Ishikawa (cell line): ENCODE measurements around the gene TCEAL7.
A peak's percentile ranks its signal among the peaks of the same experiment; 100 is the strongest.

ENCODE experiments used
- CEBPB ChIP-seq: IDR thresholded peaks from 2 replicates; pipeline ENCODE4 v1.6.1; 2012
- CREB1 ChIP-seq: IDR thresholded peaks from 2 replicates; pipeline ENCODE4 v1.6.1; 2012; ENCODE audit warnings: low read depth
- EGR1 ChIP-seq: IDR thresholded peaks from 2 replicates; pipeline ENCODE4 v1.6.1; 2012
- EP300 ChIP-seq: IDR thresholded peaks from 2 replicates; pipeline ENCODE4 v1.6.1; 2012; ENCODE audit warnings: borderline replicate concordance
- FOXM1 ChIP-seq: IDR thresholded peaks from 2 replicates; pipeline ENCODE4 v1.6.1; 2012; ENCODE audit warnings: low read depth, borderline replicate concordance
- NFIC ChIP-seq: IDR thresholded peaks from 2 replicates; pipeline ENCODE4 v1.6.1; 2012
- RAD21 ChIP-seq: IDR thresholded peaks from 2 replicates; pipeline ENCODE4 v1.6.1; 2012; ENCODE audit warnings: low read depth
- TAF1 ChIP-seq: IDR thresholded peaks from 2 replicates; pipeline ENCODE4 v1.6.1; 2012; ENCODE audit warnings: low read depth, mild to moderate bottlenecking
- TCF12 ChIP-seq: IDR thresholded peaks from 2 replicates; pipeline ENCODE4 v1.6.1; 2012; ENCODE audit warnings: low read depth
- TEAD4 ChIP-seq: IDR thresholded peaks from 2 replicates; pipeline ENCODE4 v1.6.1; 2012
- YY1 ChIP-seq: IDR thresholded peaks from 2 replicates; pipeline ENCODE4 v1.6.1; 2012; ENCODE audit warnings: low read depth
- ZBTB7A ChIP-seq: IDR thresholded peaks from 2 replicates; pipeline ENCODE4 v1.6.1; 2012; ENCODE audit warnings: low read depth
- TF ChIP-seq, protein P1 (sequence below): IDR thresholded peaks from 2 replicates; pipeline ENCODE4 v1.6.1; 2012
- TF ChIP-seq, protein P2 (sequence below): IDR thresholded peaks from 2 replicates; pipeline ENCODE4 v1.6.1; 2012
- TF ChIP-seq, protein P3 (sequence below): IDR thresholded peaks from 2 replicates; pipeline ENCODE4 v1.6.1; 2012; ENCODE audit warnings: low read depth, mild to moderate bottlenecking

The TCEAL7 gene

DNA sequence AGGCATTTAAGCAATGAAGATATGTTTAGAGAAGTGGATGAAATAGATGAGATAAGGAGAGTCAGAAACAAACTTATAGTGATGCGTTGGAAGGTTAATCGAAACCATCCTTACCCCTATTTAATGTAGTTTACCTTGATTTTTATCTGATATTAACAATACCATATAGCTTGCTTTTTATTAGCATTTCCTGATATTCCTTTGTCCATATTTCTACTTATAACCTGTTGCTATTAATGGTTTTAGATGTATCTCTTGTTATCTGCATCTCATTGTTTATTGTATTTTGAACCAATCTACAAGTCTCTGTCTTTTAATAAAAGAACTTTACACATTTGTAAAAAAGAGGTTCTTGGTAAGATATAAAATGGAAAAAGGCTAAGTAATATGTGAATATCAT lies 27.8 kb downstream of the TCEAL7 start:
- TF ChIP-seq CEBPB = no peak
- TF ChIP-seq TAF1 = no peak
- no peak for TF ChIP-seq TCF12
- no peak for TF ChIP-seq YY1
- no peak for TF ChIP-seq EP300
- TF ChIP-seq, protein P1, sequence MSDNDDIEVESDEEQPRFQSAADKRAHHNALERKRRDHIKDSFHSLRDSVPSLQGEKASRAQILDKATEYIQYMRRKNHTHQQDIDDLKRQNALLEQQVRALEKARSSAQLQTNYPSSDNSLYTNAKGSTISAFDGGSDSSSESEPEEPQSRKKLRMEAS = no peak

DNA sequence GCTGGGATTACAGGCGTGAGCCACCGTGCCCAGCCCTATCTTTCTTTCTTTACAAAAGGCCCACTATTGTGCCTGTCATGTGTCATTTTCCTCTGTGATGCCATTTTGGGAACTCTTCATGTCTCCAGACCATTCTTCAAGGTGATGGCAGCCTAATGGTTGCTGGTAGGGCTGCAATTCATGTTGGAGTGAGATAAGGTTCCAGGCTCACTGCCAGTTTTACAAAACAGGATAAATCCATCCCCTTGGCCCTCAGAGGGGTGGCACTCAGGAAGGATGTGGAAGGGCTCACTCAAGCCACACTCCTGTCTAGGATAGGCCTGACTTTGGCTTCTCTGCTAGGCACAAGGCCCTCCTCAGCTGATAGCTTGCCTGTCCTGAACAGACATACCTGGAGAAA lies 30.1 kb downstream of the TCEAL7 start:
- no peak for TF ChIP-seq FOXM1
- no peak for TF ChIP-seq TAF1
- TF ChIP-seq, protein P2, sequence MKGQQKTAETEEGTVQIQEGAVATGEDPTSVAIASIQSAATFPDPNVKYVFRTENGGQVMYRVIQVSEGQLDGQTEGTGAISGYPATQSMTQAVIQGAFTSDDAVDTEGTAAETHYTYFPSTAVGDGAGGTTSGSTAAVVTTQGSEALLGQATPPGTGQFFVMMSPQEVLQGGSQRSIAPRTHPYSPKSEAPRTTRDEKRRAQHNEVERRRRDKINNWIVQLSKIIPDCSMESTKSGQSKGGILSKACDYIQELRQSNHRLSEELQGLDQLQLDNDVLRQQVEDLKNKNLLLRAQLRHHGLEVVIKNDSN = no peak
- no peak for TF ChIP-seq NFIC
- TF ChIP-seq TEAD4 = no peak
- TF ChIP-seq, protein P3, sequence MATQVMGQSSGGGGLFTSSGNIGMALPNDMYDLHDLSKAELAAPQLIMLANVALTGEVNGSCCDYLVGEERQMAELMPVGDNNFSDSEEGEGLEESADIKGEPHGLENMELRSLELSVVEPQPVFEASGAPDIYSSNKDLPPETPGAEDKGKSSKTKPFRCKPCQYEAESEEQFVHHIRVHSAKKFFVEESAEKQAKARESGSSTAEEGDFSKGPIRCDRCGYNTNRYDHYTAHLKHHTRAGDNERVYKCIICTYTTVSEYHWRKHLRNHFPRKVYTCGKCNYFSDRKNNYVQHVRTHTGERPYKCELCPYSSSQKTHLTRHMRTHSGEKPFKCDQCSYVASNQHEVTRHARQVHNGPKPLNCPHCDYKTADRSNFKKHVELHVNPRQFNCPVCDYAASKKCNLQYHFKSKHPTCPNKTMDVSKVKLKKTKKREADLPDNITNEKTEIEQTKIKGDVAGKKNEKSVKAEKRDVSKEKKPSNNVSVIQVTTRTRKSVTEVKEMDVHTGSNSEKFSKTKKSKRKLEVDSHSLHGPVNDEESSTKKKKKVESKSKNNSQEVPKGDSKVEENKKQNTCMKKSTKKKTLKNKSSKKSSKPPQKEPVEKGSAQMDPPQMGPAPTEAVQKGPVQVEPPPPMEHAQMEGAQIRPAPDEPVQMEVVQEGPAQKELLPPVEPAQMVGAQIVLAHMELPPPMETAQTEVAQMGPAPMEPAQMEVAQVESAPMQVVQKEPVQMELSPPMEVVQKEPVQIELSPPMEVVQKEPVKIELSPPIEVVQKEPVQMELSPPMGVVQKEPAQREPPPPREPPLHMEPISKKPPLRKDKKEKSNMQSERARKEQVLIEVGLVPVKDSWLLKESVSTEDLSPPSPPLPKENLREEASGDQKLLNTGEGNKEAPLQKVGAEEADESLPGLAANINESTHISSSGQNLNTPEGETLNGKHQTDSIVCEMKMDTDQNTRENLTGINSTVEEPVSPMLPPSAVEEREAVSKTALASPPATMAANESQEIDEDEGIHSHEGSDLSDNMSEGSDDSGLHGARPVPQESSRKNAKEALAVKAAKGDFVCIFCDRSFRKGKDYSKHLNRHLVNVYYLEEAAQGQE = no peak
- no peak for TF ChIP-seq EP300
- no peak for TF ChIP-seq ZBTB7A
- no peak for TF ChIP-seq EGR1
- no peak for TF ChIP-seq TCF12
- no peak for TF ChIP-seq CEBPB
- TF ChIP-seq, protein P1 = no peak
- TF ChIP-seq YY1 = no peak
- TF ChIP-seq RAD21 = no peak

DNA sequence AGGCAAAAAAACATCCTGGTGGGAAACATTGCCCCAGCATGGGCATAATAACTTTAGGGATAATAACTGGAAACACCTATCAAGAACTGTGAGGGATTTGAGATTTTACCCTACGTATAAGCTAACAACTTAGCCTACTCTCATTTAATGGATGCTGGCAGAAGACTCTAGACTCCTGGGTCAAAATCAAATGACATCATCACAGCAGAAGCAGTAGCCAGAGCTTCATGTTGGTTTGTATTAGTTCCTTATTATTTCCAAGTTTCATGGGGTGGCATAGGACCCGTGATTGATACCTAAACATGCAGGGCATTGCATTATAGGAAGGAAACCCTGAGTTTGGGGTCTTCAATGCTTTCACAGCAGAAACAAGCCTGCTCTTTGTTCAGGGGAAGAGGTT lies 30.9 kb downstream of the TCEAL7 start:
- TF ChIP-seq FOXM1 = no peak
- no peak for TF ChIP-seq RAD21
- TF ChIP-seq, protein P2 = no peak
- TF ChIP-seq EGR1 = no peak
- TF ChIP-seq, protein P1 = no peak

DNA sequence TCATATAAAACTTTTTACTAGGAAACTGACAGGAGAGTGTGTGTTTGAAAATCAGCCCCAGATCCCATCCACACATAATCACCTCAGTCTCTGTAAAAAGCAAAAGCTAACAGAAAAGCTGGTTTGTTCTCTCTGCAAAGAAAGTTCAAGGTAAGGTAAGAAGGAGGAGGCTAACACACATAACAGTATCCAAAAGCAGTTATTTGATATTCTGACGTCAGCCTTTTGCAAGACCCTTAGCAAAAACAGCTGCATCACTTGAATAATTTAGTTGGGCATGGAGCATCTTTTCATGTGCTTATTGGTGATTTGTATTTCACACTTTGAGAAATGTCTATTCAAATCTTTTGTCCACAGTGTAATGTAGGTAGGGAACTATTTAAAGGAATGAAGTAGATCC lies 31.8 kb downstream of the TCEAL7 start:
- TF ChIP-seq NFIC = no peak
- TF ChIP-seq CREB1 = no peak
- no peak for TF ChIP-seq EGR1
- TF ChIP-seq ZBTB7A = no peak
- TF ChIP-seq, protein P1 = no peak
- TF ChIP-seq TCF12 = no peak
- TF ChIP-seq RAD21 = no peak
- TF ChIP-seq EP300 = no peak
- TF ChIP-seq TEAD4 = no peak
- no peak for TF ChIP-seq CEBPB
- TF ChIP-seq, protein P3 = no peak
- TF ChIP-seq, protein P2 = no peak
- no peak for TF ChIP-seq TAF1
- no peak for TF ChIP-seq YY1
- no peak for TF ChIP-seq FOXM1

DNA sequence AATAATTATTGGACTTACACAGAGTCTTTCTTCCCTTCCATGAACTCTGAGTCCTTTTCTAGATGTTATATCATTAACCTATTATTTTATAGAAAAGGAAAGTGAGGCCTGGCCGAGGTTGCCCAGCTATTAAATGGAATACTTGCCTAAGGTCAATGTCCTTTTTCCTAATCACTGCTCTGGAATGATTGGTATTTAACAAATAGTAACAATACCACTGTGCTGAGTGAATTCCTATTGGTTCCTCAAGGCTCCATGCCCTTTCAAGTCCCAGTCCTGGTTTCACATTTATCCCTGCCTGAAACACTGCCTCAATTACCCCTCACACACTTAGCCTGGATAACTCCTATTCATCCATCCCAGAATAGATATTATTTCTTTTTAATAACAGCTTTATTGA lies 32.4 kb downstream of the TCEAL7 start:
- TF ChIP-seq TEAD4 (peak; percentile 63), FOXM1 (no peak), EP300 (no peak), RAD21 (no peak), CEBPB (no peak)

DNA sequence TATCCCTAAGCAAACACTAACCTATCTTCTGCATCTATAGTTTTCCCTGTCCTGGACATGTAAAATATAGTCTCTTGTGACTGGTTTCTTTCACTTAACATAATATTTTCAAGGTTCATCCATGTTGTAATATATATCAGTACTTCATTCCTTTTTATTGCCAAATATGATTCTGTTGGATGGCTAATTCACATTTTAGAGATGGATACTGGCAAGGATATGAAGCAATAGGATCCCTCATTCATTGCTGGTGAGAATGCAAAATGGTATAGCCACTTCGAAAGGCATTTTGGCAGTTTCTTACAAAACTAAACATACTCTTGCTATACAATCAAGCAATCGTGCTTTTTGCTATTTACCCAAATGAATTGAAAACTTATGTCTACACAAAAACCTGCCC lies 33.0 kb downstream of the TCEAL7 start:
- no peak for TF ChIP-seq ZBTB7A
- TF ChIP-seq YY1 = no peak
- no peak for TF ChIP-seq TCF12
- TF ChIP-seq NFIC = no peak
- TF ChIP-seq CREB1 = no peak
- no peak for TF ChIP-seq EP300
